Kidney glomerular epithelial cell (primary cell): ENCODE results near the gene SLC41A3.
A peak's percentile ranks its signal among the peaks of the same experiment; 100 is the strongest.
"Not testable (repeated sequence)": the region's sequence is repeated elsewhere in the genome, so short reads cannot be mapped to it uniquely, and the experiment has no call there.

ENCODE experiments used
- DNase-seq: peaks from one replicate; lab custom pipeline; 2025; lab: John Stamatoyannopoulos, UW

Gene SLC41A3

GRCh38 chr3:125990253-125990970 lies 93.5 kb downstream of the SLC41A3 start:
- DNase-seq: peak; percentile 59

- DNase-seq: not testable (repeated sequence)
Observed at GRCh38 chr3:125984951-125985350, 99.0 kb downstream of the SLC41A3 start.

GRCh38 chr3:125977104-125977503 lies 106.8 kb downstream of the SLC41A3 start:
- not testable (repeated sequence) for DNase-seq

DNA sequence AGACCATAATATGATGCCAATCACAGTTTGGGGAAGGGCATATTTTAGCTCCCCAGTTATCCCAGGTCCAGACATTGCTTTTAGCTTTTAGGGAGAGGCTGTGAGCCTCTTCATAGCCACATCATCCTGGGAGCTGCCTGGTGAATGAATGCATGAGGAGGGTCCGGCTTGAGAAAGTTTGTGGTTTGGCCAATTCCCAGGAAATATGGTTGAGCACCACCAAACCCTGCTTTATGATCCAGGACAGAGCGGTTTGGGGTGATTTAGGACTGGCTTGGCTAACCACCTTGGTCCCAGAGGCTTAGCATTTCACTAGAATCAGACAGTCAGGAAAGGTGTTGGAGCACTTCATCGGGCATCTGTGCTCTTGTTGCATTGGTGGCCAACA lies 107.9 kb downstream of the SLC41A3 start:
- DNase-seq: not testable (repeated sequence)

DNA sequence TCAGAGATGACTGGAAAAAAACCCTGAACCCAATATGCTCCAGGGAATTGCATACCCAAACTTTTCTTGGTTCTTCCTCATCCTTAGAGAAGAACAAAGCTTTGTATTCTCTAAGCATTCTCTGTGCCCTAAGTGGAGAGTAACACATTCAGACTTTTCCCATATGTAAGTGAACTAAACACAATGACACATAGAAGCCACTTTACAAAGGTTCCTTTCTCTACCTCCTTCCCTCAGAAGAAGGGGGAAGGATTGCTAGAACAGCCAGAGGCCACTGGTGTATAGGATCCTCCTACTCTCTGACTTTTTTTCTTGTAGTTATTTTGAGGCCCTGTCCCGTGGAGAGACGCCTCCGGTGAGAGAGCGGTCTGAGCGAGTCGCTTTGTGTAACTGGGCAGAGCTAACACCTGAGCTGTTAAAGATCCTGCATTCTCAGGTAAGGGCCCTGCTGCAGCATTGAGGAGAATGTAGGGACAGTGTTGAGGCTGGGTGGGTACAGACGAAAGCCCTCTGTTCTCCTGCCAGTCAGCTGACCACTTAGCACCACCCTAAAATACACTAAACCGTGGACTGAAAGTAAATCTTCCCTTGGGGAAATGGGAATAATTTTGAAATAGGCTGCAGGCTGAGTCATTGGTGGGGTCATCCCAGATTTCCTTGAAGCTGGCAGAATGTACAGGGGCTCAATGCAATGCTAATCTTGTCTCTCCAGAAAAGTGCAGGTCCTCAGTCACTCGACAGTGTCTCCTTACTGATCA lies 108.5 kb downstream of the SLC41A3 start:
- DNase-seq: not testable (repeated sequence)

DNA sequence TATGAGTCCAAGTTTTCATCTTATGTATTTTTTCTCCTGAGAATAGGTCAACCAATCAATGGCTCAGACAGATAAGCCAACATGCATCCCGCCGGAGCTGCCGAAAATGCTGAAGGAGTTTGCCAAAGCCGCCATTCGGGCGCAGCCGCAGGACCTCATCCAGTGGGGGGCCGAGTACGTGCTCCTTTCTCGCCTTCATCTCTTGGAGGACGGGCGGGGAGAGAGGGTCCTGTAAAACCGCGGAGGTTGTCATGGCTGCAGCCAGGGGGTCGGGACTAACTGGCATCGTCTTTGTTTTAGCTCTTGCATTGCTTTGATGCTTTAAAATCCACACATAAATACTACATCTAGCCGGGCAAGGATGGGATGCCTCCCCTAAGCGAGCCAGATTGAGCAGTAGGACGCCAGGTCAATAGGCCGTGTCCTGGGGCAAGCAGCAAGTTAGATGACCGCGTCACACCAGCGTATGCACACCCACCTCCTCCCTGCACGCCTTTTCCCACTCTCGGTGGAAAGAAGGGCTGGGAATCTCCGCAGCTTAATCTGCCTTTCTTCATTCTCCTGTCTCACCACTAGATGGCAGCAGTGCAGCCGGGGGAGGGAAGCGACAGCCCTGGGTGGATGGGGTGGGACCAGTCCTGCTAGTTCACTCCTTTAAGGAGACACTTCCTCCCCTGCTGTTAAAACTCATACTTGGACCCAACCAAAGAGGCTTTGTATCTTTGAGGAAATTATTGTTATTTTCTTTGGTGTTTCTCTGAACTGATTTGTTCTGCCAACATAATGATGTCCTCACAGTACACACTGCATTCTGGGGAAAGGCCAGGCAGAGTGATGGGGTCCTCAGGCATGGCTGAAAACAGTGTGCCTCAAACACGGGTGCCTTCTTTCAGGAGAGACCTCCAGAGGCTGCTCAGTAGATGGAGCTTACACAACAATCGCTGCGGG lies 111.7 kb downstream of the SLC41A3 start:
- DNase-seq: peak; percentile 22

GRCh38 chr3:125968701-125969592 lies 115.0 kb downstream of the SLC41A3 start, which contains the start of gene ROPN1B:
ROPN1B (plus strand) TSS chr3:125969178; CDS start chr3:125972055, 2,877 bp downstream.
- DNase-seq: not testable (repeated sequence)

- DNase-seq: not testable (repeated sequence)
Observed at GRCh38 chr3:125968121-125968520, 115.8 kb downstream of the SLC41A3 start.

DNA sequence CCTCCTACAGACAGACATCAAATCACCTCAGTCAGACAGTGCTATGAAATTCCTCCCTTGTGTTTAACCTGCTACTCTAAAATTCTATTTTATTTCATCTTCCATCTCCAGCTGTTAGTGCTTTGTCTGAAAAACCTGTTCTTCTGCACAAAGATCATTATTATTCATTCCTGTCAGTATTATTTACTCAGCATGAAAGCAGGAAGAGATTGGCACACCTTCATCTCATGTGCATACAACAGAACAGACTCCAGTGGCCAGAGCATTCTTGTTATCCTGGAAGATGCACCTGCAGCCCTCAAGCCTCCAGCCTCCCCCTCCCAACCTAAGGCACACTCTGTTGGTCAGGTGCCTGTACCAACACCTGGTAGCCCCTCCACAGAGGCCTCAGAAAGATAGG lies 116.8 kb downstream of the SLC41A3 start:
- DNase-seq: no peak

- DNase-seq: no peak
Observed at GRCh38 chr3:125965505-125965904, 118.4 kb downstream of the SLC41A3 start.

DNA sequence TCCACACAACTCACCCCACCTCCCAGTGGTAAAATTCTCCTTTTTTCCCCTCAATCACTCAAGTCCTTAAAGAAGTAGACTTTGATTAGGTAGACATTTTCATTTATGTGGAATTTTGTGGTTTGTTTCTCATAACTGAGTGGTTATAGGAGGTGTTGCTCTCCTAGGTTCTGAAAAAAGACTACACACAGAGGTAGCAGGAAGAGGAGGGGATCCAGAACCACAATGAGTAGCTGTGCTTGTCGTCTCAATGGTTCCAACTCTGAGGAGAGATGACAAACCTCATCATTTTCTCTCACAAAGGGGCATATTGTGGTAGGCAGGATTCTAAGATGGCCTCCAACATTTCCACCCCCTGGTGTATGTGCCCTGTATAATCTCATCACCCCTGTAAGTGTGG lies 120.1 kb downstream of the SLC41A3 start:
- not testable (repeated sequence) for DNase-seq

DNA sequence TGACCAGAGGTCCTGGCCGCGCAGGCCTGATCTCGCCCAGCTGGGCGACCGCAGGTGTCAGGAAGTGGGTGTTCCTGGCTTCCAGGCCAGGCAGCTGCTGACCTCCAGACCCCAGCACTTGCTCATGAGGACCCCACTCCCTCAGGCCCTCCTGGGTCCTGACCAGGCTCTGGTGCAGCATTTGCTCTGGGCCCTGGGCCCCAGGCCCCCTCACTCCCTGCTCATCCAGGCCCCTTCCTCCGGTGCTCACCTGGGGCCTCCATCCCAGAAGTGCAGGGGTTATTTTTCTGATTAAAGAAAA lies 122.7 kb downstream of the SLC41A3 start:
- DNase-seq: no peak

DNA sequence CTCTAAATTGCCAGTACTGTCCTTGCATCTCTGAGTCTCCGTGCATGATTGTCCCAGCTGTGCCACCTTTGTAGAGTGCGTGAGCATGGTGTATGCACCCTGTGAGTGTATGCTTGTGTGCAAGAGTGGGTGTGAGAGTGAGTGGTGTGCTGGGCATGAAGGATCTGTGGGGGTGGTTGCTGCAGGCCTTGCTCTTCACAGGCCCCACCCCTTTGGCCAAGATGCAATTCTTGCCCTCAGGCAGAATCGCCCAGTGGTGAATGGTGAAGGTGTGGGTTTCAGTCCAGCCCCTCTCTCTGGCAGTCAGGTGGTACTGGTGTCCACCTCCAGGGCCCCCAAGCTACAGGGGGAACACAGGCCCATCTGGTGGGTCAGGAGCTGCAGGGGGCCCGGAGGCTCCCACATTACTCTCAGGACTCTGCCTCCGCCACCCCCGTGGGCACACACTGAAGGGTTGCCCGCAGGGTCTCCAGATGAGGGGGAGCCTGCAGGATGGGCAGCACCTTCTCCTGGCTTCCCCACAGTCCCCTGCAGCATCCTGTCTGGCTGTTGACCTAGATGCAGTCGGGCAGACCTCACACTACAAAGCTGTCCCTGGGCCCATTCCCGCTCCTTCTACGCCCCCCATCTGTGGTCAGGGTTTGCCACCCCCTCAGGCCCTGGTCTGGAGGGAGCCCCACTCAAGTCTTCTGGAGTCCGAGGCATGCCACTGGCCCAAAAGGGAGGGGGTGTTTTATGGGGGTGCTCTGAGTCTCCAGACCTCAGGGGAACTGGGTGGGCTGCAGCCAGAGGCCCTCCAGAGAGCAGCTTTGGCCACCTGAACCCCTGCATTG lies 123.3 kb downstream of the SLC41A3 start:
- DNase-seq: no peak

GRCh38 chr3:125960066-125960424 lies 123.9 kb downstream of the SLC41A3 start:
- DNase-seq: no peak

DNA sequence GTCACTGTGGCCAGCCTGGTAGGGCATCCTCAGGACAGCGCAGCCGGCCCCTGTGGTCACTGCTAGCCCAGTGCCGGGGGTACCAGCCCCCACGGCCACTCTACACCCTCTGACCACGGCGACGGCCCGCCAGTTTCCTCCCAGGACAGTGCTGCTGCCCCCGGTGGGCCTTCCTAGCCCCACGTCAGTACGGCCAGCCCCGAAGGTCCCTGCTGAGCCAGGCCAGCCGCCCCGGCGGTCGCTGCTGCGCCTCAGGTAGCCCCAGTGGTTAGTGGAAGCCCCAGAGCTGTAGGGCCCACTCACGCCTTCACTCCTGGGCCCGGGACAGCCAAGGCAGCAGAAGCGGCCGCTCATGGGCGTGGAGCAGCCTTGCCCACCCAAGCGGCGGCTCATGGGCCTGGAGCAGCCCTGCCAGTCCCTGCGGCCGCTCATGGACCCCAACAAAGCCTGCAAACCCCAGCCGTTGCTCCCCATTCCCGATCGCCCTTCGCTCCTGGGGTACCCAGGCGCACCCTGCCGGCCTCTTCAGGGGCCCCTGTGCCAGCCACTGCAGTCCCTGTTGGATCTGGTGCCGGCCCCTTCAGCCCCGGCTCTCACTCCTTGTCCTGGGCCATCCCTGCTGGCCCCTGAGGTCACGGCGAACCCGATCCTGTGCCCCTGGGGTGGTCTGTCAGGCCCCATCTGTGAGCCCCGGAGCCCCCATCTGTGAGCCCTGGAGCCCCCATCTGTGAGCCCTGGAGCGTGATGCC lies 124.4 kb downstream of the SLC41A3 start:
- no peak for DNase-seq

- DNase-seq: no peak
Observed at GRCh38 chr3:125958511-125959316, 125.2 kb downstream of the SLC41A3 start.

DNA sequence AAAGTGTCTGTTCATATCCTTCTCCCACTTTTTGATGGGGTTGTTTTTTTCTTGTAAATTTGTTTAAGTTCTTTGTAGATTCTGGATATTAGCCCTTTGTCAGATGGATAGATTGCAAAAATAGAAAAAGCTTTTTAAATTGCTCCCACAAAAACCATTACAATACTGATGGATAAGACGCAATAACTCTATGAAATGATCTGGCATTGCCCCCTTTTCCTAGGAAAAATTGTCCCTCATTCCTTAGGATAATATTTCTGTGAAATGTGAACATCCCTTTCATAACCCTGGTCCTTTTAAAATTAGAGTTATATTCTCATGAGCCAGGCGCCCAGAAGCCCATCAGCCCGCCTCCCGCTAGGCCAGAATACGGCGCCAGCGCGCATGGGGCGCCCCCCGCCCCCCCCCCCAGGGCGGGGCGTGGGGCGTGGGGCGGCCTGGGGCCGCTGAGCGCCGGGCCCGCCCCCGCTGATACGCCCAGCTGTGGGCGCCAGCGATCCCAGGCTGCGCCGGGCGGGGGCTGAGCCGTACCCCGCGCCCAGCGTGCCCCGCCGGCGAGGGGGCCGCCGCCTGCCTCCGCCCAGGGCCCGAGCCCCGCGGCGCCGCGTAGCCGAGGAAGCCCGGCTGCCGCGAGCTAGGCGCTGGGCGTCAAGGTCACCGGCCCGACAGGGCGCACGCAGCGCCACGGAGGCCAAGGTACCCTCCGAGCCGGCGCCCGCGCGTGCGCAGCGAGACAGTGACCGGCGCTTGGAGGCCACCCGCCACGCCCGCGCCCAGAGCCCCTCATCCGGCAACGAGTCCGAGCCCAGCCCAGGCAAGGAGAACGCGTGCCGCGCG lies 126.0 kb downstream of the SLC41A3 start:
- DNase-seq: no peak

GRCh38 chr3:125957020-125957419 lies 126.9 kb downstream of the SLC41A3 start:
- DNase-seq: not testable (repeated sequence)
